ENCODE measurements around the gene SLC37A4. TPM values are rescaled to one million over a fixed set of nuclear protein-coding genes. Genes with fewer than 3 reads are reported as not detected.

SLC37A4 gene
- total and polyA plus RNA-seq, 2 donors (not counting 3 experiments of a cell fraction or from before 2014, with no cell fraction given) = 21.5 to 36.5 TPM

- no peak overlapping the region for H3K4me2 ChIP-seq (ENCODE audit: insufficient read depth, low read length)
- H4K20me1 ChIP-seq (replicated peaks; ENCODE audit: control insufficient read depth, extremely low read depth, insufficient read depth, low read length) = no peaks in the 10 kb centered on the region
- no peak overlapping the region for H3K9ac ChIP-seq (replicated peaks; ENCODE audit: extremely low read depth, insufficient read depth, low read length)
- TF ChIP-seq GATA2 (IDR thresholded peaks at IDR 0.05; ENCODE audit: insufficient read depth, insufficient read length, low read depth, low read length) (no peak), CTCF (IDR thresholded peaks at IDR 0.05; ENCODE audit: extremely low read depth in 1 of 2, insufficient read depth in 1 of 2, low read depth in 1 of 2, low read length in 2 of 2) (no peak), POLR2A (IDR thresholded peaks at IDR 0.05; ENCODE audit: low read depth, low read length) (no peak)
- intact Hi-C loops (cut with micrococcal nuclease) = no loop called here
- dilution Hi-C loops (cut with MboI; ENCODE audit: extremely low pct_ligation_motif_present, low sequenced_read_pairs) = no loop called here
- H3K79me2 ChIP-seq (ENCODE audit: control insufficient read depth, insufficient read depth, low read length) = no peaks in the 10 kb centered on the region
- H3K36me3 ChIP-seq (ENCODE audit: control insufficient read depth in 2 of 2, extremely low read depth in 1 of 2, insufficient read depth in 2 of 2, low read length in 2 of 2) = peaks cover 3 to 16% of the 10 kb centered on the region in 2 experiments
- H3K9me1 ChIP-seq (replicated peaks; ENCODE audit: control insufficient read depth, extremely low read depth, insufficient read depth, low read length) = no peaks in the 10 kb centered on the region
- H3K4me1 ChIP-seq (ENCODE audit: control insufficient read depth, extremely low read depth, insufficient read depth, low read length) = peaks cover 16% of the 10 kb centered on the region
- BruUV-seq (replicated peaks) = no TSS peak
- no peak for DNase-seq (ENCODE audit: low read depth, low spot score)
- ChIA-PET POLR2A (no interaction called here), CTCF (interaction anchor here (1.0 kb wide), 1 partner anchor 13 kb away, joined by 3 read pairs; no protein-coding TSS in a partner anchor)
- H3K4me3 ChIP-seq (replicated peaks in 1 of 3; ENCODE audit: insufficient read depth in 1 of 3, low read depth in 1 of 3, low read length in 3 of 3) = no peak overlapping the region
- no peak overlapping the region for H3K27ac ChIP-seq (ENCODE audit: insufficient read depth, low read depth, low read length)
- H3K9me3 ChIP-seq (replicated peaks; ENCODE audit: control insufficient read depth, insufficient read depth, low read length) = no peaks in the 10 kb centered on the region
- H2AFZ ChIP-seq (ENCODE audit: low read depth, low read length) = no peak overlapping the region
- no peak for FAIRE-seq
- H3K27me3 ChIP-seq (ENCODE audit: control insufficient read depth in 2 of 2, insufficient read depth in 2 of 2, low read length in 2 of 2) = no peaks in the 10 kb centered on the region
Measured at GRCh38 chr11:119027561-119028345, 2.9 kb downstream of the SLC37A4 start.

- H2AFZ ChIP-seq (ENCODE audit: low read depth, low read length) = no peak overlapping the region
- peaks cover 16% of the 10 kb centered on the region for H3K4me1 ChIP-seq (ENCODE audit: control insufficient read depth, extremely low read depth, insufficient read depth, low read length)
- BruUV-seq (replicated peaks) = no TSS peak
- H3K4me2 ChIP-seq (ENCODE audit: insufficient read depth, low read length) = no peak overlapping the region
- no peak for DNase-seq (ENCODE audit: low read depth, low spot score)
- no peaks in the 10 kb centered on the region for H3K79me2 ChIP-seq (ENCODE audit: control insufficient read depth, insufficient read depth, low read length)
- CTCF ChIA-PET = interaction anchor here (1.0 kb wide), 1 partner anchor 12 kb away, joined by 3 read pairs; no protein-coding TSS in a partner anchor
- POLR2A ChIA-PET = no interaction called here
- no peak overlapping the region for H3K4me3 ChIP-seq (replicated peaks in 1 of 3; ENCODE audit: insufficient read depth in 1 of 3, low read depth in 1 of 3, low read length in 3 of 3)
- no peak overlapping the region for H3K27ac ChIP-seq (ENCODE audit: insufficient read depth, low read depth, low read length)
- H3K27me3 ChIP-seq (ENCODE audit: control insufficient read depth in 2 of 2, insufficient read depth in 2 of 2, low read length in 2 of 2) = no peaks in the 10 kb centered on the region
- intact Hi-C loops (cut with micrococcal nuclease) = no loop called here
- H3K36me3 ChIP-seq (ENCODE audit: control insufficient read depth in 2 of 2, extremely low read depth in 1 of 2, insufficient read depth in 2 of 2, low read length in 2 of 2) = peaks cover 3 to 19% of the 10 kb centered on the region in 2 experiments
- no peaks in the 10 kb centered on the region for H3K9me3 ChIP-seq (replicated peaks; ENCODE audit: control insufficient read depth, insufficient read depth, low read length)
- no peak for FAIRE-seq
- no peaks in the 10 kb centered on the region for H4K20me1 ChIP-seq (replicated peaks; ENCODE audit: control insufficient read depth, extremely low read depth, insufficient read depth, low read length)
- H3K9ac ChIP-seq (replicated peaks; ENCODE audit: extremely low read depth, insufficient read depth, low read length) = no peak overlapping the region
- no peaks in the 10 kb centered on the region for H3K9me1 ChIP-seq (replicated peaks; ENCODE audit: control insufficient read depth, extremely low read depth, insufficient read depth, low read length)
- TF ChIP-seq GATA2 (IDR thresholded peaks at IDR 0.05; ENCODE audit: insufficient read depth, insufficient read length, low read depth, low read length) (no peak), MYC (IDR thresholded peaks at IDR 0.05; ENCODE audit: low read depth, low read length) (no peak), MAX (IDR thresholded peaks at IDR 0.05; ENCODE audit: insufficient read depth, insufficient read length) (no peak), POLR2AphosphoS5 (IDR thresholded peaks at IDR 0.05; ENCODE audit: insufficient read depth, low read depth, low read length) (no peak), JUN (IDR thresholded peaks at IDR 0.05; ENCODE audit: borderline replicate concordance, insufficient read depth, insufficient read length, low read depth) (no peak), POLR2A (IDR thresholded peaks at IDR 0.05; ENCODE audit: low read depth, low read length) (no peak), CTCF (IDR thresholded peaks at IDR 0.05; ENCODE audit: extremely low read depth in 1 of 2, insufficient read depth in 1 of 2, low read depth in 1 of 2, low read length in 2 of 2) (no peak), EZH2 (IDR thresholded peaks at IDR 0.05; ENCODE audit: borderline replicate concordance, low read depth, low read length, severe bottlenecking) (no peak), FOS (IDR thresholded peaks at IDR 0.05; ENCODE audit: borderline replicate concordance, insufficient read depth, low read length) (no peak)
- dilution Hi-C loops (cut with MboI; ENCODE audit: extremely low pct_ligation_motif_present, low sequenced_read_pairs) = no loop called here
Measured at GRCh38 chr11:119026970-119027369, 3.7 kb downstream of the SLC37A4 start.

Data from endothelial cell of umbilical vein (primary cell).